ENCODE measurements around the gene INIP.

INIP gene, protein sequence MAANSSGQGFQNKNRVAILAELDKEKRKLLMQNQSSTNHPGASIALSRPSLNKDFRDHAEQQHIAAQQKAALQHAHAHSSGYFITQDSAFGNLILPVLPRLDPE

DNA sequence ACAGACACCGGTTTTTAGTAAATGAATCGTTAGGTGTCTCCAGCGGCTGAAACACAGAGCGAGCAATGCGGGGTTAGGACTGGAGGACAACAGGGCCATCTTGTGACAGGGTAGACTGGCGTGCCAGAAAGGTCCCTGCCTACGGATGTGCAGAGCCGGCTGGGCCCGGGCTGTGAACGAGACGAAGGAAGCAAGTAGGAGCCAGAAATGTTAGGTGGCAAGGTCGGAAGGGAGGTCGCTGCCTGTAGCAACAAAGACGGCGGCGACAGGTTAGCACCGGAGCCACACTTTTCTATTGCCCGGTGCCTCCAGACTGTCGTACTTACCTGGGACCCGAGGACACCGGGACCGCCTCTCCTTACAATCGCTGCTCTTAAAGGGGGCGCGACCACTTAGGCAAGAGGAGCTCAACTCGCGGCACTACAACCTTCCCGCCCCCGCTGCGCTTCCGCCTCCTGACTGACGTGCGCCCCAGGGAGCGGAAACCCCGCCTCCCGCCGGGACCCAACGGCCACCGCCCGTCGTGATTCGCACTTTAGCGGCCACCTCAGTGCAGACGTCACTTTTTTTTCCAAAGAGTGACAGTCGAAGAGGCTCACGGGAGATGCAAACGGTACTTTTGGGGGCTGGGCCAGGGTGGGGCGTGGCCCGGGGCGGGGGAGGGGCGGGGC lies at the start of gene INIP:
Gene INIP, minus strand, starts transcription at position 457 of the 671 bp plus-strand sequence. CDS start 1,632 bp downstream, outside the sequence.
- DNase-seq = peak; percentile 92

DNA sequence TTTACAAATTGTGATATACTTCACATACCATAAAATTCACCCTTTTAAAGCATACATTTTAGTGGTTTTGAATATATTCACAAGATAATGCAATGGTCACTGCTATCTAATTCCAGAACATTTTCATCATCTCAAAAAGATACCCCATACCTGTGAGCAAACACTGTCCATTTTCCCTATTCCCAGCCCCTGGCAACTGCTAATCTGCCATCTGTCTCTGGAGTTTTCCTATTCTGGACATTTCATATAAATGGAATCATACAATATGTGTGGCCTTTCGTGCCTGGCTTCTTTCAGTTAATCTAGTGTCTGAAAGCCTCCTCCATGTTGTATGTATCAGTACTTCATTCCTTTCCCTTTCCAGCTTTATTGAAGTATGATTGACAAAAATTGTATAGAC lies 47.4 kb upstream of the INIP start:
- DNase-seq = no peak

DNA sequence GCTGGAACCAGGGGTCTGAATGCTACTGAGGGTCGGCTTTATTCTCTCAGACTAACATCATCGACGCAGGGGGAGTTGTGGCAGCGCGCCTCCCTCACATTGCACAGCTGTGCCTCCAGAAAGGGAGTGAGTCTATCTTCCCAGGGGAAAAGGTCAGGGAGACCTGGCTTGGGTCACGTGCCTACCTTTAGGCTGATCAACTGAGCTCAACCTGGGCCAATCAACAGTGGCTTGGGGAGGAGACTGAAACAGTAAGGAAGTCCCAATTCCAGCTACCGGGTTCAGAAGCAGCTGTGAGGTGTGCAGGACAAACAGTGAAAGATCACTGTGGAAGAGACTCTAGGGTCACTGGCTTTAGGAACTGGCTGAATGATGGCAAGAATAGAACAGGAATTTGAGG lies 46.9 kb upstream of the INIP start:
- DNase-seq = no peak

DNA sequence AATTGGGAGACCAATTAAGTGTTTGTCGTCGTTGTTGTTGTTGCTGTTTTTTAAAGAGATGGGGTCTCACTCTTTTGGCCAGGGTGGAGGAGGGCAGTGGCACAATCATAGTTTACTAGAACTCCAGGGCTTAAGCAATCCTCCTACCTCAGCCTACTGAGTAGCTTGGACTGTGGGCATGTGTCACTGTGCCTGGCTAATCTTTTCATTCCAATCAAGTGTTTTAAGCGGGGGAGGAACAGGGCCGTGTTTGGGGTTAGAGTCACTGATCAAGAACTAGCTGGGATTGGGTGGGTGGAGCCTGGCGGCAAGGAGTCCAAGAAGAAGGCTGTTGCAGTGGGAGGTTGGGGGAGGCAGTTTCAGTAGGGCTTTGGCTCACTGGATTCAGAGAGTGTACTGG lies 46.4 kb upstream of the INIP start:
- DNase-seq = no peak

DNA sequence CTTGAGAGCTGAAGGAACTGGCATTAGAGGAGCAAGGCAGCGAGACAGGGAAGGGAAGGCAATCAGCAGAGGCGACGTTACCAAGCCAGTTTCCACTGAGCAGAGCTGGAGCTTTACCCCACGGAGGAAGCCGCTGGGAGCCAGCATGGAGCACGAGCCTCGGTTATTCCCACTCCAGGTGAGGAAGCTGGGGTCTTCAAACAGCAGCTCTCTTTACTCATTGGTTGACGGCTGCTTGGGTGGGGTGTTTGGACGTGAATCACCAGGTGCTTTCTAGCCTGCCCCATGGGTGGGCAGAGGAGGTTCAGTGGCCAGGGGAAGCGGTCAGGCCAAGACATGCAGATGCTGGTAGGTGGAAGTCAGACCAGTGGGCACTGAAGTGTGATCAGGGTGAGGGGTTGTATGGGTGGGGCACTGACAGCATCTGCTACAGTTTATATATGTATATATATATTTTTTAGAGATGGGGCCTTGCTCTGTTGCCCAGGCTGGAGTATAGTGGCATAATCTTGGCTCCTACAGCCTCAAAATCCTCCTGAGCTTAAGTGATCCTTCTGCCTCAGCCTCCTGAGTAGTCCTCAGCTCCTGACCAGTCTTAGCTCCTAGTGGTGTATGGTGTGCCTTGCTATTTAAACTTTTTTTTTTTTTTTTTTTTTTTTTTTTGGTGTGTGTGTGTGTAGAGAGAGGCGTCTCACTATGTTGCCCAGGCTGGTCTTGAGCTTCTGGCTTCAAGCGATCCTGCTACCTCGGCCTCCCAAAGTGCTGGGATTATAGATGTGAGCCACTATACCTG lies 45.0 kb upstream of the INIP start:
- DNase-seq = no peak

DNA sequence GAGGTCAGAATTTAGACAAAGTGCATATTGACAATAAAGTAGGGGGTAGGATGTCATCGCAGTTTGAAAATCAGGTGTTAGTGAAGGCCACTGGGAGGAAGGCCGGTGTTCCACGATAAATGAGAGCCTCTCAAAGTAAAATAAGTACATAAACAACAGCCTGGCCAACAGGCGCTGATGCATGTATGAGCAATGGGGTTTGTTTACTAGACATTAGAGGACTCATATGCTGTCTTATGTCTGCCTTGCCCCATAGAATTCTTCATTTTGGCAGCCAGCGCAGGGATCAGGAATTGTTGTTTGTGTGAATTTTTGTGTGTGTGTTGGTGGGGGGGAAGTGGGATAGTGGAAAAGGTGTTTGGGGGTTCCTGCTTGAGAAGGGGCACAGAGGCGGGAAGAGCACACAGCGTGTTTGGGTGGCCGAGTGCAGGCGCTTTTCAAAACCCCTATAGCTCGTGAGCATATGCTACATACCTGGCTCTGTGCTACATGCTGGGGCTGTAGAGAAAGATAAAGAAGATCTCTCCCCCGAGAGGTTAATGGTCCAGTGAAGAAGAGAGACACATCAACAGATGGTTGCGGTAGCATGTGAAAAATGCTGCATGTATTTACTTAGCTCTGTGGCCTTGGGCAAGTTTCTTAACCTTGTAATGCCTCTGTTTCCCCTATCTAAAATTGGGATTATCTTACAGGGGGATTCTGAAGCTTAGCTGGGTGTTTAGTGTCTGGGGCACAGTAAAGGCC lies 44.2 kb upstream of the INIP start:
- no peak for DNase-seq

DNA sequence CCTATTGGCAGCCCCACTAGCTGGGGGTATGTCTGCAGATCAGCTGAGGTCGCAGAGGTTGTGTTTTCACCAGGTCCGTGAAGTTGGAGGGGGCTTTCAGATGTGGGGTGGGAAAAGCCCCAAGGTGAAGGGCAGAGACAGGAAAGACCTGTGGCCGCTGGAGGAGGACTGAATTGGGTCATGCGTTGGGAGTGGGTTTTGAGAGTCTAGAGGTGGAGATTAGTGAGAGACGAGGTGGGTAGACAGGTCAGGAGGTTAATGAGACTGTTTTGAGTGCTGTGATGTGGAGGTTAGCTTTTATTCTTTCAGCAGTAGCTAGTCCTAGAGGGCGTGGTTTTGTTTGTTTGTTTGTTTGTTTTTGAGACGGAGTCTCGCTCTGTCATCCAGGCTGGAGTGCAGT lies 42.9 kb upstream of the INIP start:
- no peak for DNase-seq

DNA sequence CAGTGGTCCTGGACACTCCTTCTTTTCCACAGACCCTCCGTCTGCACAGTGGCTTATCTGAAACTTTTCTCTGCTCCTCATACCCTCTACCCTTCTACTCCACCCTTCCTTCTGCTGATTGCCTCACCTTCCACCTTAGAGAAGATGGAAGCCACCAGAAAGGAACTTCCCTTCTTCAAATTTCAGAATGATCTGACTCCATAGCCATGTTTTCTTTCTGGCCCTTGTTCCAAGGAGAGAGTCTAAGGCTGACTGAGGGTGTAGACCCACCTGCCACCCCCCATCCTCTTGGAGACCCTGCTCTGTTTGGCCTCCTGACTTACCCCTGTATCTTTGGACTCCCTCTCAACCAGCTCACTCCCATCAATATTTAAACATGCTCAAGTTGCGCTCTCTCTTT lies 40.0 kb upstream of the INIP start:
- no peak for DNase-seq

DNA sequence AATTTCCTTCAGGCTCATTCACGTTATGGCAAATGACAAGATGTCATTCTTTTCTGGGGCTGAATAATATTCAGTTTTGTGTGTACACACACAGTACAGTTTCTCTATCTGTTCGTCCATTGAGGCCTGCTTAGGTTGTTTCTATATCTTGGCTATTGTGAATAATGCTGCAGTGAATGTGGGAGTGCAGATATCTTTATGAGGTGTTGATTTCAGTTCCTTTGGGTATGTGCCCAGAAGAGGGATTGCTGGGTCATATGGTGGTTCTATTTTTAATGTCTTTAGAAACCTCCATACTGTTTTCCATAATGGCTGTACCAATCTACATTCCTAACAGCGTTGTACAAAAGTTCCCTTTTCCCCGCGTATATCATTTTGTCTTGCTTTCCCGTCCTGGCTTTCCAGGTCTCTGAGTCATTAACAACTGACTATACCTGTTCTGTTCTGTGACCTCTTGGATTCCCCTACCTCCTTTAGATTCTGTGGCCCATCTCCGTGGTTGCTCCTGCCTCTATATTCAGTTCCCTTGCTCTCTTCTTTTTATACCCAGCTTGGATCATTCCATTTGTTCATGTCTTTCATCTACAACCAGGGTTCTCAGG lies 39.5 kb upstream of the INIP start:
- no peak for DNase-seq

DNA sequence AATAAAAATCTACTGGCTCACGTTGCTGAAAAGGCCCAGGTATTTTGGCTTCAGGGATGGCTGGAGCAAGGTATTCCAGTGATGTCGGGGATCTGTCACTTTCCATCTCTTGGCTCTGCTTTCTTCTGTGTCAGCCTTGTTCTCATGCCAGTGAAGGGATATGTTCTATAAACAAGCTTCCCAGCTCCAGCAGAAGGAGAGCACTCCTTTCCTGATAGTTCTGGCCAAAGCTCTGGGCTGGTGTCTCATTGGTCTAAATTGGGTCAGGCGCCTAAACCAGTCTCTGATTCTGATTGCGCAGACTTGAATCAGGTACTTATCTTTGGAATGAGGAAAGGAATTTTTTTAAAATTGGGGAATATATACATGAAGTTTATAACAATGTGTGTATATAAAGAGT lies 37.8 kb upstream of the INIP start:
- DNase-seq = no peak

DNA sequence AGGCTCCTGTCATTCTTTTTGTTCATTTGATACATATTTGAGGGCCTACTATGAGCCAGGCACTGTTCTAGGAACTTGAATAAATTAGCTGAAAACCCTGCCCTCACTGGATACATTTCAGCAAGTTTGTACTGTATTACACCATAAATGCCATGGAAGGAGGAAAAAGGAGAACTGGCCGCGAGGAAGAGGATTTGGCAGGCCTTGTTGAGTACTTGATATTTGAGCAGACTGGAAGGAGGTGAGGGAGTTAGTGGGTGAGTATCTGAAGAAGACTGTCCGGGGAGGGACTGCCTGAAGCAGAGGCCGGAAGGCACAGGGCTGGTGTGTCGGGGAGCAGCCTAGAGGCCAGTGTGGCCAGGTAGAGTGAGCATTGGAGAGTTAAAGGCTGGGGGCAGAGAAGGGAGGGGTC lies 37.1 kb upstream of the INIP start:
- DNase-seq = no peak

DNA sequence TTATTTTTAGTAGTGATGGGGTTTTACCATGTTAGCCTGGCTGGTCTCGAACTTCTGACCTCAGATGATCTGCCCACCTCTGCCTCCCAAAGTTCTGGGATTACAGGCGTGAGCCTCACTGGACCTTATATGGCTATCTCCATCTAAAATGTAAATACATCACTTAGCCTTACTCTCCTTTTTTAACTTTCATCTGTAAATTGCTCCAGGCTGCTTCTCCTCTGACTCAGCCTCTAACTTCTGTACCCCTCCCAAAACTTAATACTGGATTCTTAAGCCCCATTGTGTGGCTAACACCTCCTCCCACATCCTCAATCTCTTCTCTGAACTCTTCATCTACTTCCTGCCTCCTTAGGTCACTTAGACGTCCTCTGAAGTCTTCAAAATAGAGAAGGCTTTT lies 36.7 kb upstream of the INIP start:
- DNase-seq = no peak

DNA sequence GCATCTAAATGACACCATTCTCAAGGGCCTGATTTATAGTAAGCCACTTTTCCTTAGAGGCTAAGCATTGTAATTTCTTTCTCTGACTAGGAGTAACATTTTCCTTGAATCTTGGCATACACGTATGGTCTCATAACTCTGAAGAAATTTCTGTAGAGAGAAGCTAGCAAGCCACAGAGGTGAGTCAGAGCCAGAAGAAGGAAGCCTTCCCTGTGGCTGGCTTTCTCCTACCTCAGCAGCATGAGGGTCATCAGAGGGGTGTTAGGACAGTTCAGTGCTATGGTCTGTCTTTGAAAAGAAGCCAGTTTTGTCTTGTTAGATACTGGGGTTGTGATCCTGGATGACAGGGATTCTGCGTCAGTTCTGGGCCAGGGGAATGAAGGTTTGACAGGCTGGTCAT lies 35.8 kb upstream of the INIP start:
- no peak for DNase-seq

DNA sequence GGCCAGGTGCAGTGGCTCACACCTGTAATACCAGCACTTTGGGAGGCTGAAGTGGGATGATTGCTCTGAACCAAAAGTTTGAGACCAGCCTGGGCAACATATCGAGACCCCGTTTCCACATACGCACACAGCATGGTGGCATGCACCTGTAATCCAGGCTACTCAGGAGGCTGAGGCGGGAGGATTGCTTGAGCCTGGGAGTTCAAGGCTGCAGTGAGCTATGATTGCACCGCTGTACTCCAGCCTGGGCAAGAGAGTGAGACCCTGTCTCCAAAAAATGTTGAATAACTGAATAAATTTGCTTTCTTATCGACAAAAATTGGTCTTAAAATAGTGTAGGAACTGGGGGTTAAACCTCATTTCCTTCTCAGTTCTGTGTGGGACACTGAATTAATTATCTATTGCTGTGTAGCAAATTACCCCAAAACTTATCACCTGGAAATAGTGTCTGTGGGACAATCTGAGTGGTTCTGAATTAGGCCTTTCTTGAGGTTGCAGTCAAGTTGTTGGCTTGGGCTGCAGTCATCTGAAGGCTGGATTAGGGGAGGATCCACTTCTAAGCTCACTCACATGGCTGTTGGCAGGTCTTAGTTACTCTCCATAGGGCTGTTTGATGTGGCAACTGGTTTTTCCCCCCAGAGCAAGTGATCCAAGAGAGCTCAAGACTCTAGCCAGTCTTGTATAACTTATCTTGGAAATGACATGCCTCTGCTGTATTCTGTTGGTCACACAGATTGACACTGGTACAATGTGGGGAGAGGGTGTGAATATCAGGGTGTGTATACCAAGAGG lies 34.6 kb upstream of the INIP start:
- no peak for DNase-seq

DNA sequence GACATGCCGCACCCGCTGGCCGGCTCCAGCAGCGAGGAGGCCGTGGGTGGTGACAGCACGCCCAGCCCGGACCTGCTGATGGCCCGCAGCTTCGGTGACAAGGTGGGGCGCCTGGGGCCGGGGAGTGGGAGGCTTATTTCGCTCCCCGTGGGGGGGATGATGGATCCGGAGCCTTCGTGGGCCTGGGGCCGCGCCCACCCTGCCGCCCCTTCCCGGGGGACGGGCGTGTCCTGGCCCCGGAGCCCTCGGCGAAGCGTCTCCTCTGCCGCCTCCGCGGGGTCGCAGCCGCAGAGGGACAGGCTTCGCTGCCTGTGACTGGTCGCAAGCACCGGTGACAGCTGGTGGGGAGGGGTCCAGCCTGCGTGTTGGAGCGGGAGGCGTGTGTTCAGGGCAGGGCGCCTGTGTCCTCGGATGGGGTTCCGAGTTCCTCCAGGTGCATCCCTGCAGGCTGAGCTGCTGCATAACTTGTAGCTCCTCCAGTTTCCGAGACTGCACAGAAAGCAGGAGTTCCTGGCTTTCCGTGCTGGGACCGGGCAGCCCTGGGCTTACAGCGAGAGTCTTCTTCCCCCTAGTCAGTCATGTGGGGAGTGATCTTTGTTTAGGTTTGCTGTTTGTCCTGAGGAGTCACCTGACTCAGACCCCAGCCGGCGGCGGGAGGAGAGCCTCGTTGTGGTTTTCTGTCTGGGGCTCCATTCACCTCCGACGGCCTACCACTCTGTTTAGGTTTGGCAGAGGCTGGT lies 33.3 kb upstream of the INIP start:
- peak; percentile 25 for DNase-seq

DNA sequence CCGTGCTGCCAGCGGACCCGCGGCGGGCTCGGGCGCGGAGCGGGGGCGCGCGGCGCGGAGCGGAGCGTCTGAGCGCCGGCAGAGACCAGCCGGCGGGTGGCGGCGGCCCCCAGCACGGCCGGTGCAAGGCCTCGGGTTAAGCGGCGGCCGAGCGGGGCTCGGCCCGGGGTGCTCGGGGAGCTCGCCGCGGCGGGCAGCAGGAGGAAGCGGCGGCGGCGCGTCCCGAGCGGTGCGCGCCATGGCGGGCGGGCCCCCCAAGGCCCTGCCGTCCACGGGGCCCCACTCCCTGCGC lies 32.8 kb upstream of the INIP start:
- no peak for DNase-seq

DNA sequence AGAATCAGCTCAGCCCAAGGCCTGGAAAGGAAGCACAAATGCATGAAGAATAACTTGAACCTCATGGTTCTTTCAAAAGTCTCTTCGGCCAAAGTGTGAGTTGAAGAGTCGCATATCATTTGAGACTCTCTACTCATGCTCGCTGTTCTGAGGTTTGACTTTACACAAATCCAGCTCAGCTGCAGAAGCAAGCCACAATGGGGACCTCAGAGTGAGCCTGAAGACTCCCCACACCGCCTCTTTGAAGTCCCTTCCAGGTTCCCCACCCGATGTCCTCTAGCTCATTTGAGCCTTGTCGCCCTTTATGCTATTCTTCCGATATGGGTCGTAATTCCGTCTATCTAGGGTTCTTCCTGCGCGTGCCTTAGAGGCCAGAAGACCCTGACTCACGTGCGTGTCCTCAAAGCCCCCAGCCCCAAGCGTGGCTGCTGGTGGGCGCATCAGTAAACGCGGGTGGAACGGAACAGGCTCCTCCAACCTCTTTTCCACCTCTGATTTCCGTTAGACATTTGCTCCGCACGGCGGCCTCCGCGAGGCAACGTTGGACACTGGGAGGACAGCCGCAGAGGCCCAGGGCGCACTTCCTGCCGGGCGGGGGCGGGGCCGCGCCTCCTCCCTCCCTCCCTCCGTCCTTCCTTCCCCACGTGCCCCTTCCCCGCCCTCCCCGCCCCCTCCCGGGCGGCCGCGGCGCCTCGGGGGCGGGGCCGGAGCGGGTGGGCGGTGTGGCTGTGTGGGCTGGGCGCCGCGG lies 32.3 kb upstream of the INIP start, which contains the start of gene SNX30:
Gene SNX30, plus strand, starts transcription at position 745 of the 748 bp plus-strand sequence. CDS start 242 bp downstream, outside the sequence.
- DNase-seq = peak; percentile 61

DNA sequence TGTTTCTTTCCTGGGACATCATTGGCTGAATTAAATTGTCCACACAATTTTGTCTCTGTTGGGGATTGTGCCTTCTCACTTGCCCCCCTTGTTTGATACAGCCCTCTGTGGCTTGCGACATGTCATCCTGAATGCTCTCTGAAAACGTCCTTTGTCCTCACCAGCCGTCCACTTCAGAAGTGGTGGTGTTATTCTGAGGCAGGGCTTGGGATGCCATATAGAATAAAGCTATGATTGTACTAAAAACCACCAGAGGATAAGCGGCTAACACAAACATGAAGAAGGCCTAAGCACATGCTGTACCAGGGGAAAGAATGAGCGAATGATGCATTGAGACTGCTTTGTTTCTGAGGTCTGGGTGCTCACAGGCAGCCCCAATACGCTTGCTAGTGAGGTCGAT lies 29.2 kb upstream of the INIP start:
- DNase-seq = no peak

DNA sequence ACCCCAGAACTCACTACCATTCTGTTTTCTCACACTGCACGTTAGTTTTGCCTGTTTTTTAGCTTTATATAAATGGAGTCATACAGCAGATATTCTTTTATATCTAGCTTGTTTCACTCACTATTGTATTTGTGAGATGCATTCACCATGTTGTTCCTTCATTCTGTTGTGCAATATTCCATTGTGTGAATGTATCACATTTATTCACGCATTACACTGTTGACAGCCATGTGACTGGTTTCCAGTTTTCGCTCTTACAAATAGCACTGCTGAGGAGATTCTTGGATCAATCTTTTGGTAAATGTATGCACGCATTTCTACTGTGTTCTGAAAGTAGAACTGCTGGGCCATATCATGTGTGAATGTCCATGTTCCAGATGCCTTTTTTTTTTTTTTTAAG lies 26.3 kb upstream of the INIP start:
- no peak for DNase-seq

DNA sequence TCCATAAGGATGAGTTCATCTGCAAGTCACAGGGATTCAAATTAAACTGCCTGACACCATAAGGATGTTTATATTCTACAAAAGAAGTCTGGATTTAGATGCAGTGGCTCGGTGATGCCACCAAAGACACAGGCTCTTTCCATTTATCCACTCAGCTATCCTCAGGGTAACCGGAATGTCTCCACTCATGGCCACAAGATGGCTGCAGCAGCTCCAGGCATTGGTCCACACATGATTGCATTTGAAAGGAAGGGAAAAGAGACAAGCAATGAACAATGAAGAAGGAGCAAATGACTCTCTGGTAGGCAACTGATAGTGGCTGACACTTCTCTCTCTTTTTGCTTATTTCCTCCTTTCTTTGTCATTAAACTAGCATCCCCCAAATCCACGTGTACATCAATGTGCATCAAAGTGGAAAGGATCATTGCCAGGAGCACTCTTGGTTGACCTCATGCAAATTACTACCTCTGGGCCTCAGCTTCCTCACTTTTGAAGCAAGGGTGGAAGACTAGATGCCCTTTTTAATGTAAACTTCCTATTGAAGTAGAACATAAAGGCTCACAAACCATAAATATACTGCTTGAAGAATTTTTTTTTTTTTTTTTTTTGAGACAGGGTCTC lies 25.4 kb upstream of the INIP start:
- DNase-seq = no peak

DNA sequence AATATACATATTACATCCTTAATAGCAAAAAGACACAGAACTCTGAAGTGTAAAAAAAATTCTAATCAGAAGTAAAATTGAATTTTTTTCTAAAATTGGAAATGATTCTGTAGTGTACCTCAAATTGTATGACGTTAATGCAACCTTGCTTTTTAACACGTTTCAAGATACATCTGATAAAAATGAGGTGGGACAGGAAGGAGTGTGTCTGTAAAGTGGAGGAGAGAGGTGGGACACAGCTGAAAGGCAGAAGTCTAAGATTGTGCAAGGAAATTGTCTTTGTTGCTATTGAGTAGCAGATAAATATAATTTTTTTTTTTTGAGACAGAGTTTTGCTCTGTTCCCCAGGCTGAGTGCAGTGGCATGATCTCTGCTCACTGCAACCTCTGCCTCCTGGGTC lies 17.0 kb upstream of the INIP start:
- DNase-seq = no peak

Data from NCI-H2227 treated with DMSO at 0.1 percent for 48 hours (cell line).